ENCODE results near the gene ANKRD11.

Gene ANKRD11

DNA sequence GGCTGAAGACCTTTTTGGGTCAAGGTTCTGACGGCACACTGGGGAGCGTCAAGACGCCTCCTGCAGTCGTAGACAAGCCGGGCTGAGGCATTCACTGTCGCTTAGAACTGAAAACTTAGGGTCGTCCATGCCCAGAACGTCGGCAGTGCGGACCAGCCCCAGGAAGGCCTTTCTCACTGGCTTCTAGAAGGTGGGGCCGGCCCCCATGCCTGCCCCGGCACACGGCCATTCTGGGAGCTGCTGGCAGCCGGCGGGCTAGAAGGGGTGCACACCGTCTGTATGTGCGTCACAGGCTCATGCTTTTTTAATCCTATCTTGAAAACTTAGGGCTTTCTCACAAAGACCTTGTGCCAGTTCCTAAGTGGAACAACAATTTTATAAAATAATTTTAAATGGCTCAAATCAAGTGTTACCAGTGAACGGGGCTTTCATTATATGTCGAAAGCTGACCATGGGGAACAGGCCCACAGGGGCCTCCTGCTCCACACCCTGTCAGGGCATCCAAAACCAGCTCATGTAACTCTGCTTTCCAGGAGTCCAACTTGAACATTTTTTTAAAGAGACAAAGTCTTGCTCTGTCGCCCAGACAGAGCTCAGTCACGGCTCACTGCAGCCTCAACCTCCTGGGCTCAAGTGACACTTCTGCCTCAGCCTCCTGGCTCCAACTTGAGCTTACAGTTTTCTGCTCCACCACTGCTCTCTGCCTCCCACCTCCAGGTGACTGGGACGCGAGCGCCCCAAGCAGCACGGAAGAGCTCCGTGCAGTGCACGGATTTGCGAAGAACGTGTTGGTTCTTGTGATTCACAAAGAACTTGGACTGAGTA, 111.2 kb downstream of the ANKRD11 start:
- no peak for DNase-seq

GRCh38 chr16:89377453-89377848, 112.9 kb downstream of the ANKRD11 start:
- no peak for DNase-seq

- no peak for DNase-seq
These were observed 113.4 kb downstream of the ANKRD11 start for GRCh38 chr16:89376812-89377452.

DNA sequence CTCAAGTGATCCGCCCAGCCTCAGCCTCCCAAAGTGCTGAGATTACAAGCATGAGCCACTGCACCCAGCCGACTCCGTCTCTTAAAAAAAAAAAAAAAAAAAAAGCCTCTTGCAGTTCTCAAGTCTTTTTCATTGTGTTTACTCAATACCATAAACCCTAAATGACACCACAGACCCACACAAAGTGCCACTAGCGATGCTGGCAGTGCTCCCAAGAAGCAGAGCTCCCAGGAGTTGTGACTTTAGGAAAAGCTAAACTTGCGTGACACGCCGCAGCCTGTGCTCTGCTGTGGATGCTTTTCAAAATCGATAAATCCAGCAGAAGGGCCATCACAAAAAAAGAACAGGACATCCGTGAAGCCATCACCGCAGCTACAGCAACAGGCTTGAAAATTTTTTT, 114.7 kb downstream of the ANKRD11 start:
- no peak for DNase-seq

GRCh38 chr16:89375021-89375420, 115.3 kb downstream of the ANKRD11 start:
- DNase-seq = no peak

GRCh38 chr16:89374393-89374960, 115.9 kb downstream of the ANKRD11 start:
- DNase-seq = no peak

- DNase-seq = no peak
These were observed 116.8 kb downstream of the ANKRD11 start for GRCh38 chr16:89373355-89374110.

GRCh38 chr16:89371968-89372634, 118.3 kb downstream of the ANKRD11 start:
- DNase-seq = no peak

GRCh38 chr16:89371386-89371785, 119.0 kb downstream of the ANKRD11 start:
- no peak for DNase-seq

DNA sequence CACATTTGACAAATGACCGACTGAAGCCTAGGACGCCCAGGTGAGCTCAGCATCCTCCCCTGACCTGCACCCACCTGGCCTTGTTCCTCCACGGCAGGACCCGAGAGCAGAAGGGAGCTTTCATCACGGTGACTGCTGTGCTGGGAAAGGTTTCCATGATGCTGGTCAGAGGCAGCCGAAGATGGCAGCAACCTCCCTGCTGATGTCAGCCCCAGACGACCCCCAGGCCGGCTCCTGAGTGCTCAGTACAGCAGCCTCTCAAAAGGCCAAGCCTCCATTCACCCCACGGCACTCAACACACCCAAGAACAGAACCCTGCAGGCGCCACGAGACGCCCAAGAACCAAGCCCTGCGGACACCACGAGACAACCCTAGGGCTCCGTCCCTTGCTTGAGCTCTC, 119.8 kb downstream of the ANKRD11 start:
- no peak for DNase-seq

- no peak for DNase-seq
These were observed 120.3 kb downstream of the ANKRD11 start for GRCh38 chr16:89370081-89370511.

- peak; percentile 37 for DNase-seq
These were observed 121.0 kb downstream of the ANKRD11 start for GRCh38 chr16:89369266-89369895.

- no peak for DNase-seq
These were observed 121.6 kb downstream of the ANKRD11 start for GRCh38 chr16:89368604-89369249.

GRCh38 chr16:89367538-89367915, 122.8 kb downstream of the ANKRD11 start:
- no peak for DNase-seq

GRCh38 chr16:89366561-89367537, 123.5 kb downstream of the ANKRD11 start:
- no peak for DNase-seq

GRCh38 chr16:89365996-89366395, 124.4 kb downstream of the ANKRD11 start:
- DNase-seq = no peak

- peak; percentile 85 for DNase-seq
These were observed 125.3 kb downstream of the ANKRD11 start for GRCh38 chr16:89365044-89365467.

- no peak for DNase-seq
These were observed 125.8 kb downstream of the ANKRD11 start for GRCh38 chr16:89364606-89365005.

GRCh38 chr16:89363621-89364393, 126.6 kb downstream of the ANKRD11 start:
- no peak for DNase-seq

Data from OCI-M1 (cell line).